Measurements from ENCODE around the gene PDCD11. TPM values are rescaled to one million over a fixed set of nuclear protein-coding genes. Genes with fewer than 3 reads are reported as not detected.
"Not testable (repeated sequence)": the region's sequence is repeated elsewhere in the genome, so short reads cannot be mapped to it uniquely, and the experiment has no call there.

PDCD11 gene, protein sequence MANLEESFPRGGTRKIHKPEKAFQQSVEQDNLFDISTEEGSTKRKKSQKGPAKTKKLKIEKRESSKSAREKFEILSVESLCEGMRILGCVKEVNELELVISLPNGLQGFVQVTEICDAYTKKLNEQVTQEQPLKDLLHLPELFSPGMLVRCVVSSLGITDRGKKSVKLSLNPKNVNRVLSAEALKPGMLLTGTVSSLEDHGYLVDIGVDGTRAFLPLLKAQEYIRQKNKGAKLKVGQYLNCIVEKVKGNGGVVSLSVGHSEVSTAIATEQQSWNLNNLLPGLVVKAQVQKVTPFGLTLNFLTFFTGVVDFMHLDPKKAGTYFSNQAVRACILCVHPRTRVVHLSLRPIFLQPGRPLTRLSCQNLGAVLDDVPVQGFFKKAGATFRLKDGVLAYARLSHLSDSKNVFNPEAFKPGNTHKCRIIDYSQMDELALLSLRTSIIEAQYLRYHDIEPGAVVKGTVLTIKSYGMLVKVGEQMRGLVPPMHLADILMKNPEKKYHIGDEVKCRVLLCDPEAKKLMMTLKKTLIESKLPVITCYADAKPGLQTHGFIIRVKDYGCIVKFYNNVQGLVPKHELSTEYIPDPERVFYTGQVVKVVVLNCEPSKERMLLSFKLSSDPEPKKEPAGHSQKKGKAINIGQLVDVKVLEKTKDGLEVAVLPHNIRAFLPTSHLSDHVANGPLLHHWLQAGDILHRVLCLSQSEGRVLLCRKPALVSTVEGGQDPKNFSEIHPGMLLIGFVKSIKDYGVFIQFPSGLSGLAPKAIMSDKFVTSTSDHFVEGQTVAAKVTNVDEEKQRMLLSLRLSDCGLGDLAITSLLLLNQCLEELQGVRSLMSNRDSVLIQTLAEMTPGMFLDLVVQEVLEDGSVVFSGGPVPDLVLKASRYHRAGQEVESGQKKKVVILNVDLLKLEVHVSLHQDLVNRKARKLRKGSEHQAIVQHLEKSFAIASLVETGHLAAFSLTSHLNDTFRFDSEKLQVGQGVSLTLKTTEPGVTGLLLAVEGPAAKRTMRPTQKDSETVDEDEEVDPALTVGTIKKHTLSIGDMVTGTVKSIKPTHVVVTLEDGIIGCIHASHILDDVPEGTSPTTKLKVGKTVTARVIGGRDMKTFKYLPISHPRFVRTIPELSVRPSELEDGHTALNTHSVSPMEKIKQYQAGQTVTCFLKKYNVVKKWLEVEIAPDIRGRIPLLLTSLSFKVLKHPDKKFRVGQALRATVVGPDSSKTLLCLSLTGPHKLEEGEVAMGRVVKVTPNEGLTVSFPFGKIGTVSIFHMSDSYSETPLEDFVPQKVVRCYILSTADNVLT (N-terminal part only)
- 32.6 and 35.2 TPM in 2 replicates for total RNA-seq

DNA sequence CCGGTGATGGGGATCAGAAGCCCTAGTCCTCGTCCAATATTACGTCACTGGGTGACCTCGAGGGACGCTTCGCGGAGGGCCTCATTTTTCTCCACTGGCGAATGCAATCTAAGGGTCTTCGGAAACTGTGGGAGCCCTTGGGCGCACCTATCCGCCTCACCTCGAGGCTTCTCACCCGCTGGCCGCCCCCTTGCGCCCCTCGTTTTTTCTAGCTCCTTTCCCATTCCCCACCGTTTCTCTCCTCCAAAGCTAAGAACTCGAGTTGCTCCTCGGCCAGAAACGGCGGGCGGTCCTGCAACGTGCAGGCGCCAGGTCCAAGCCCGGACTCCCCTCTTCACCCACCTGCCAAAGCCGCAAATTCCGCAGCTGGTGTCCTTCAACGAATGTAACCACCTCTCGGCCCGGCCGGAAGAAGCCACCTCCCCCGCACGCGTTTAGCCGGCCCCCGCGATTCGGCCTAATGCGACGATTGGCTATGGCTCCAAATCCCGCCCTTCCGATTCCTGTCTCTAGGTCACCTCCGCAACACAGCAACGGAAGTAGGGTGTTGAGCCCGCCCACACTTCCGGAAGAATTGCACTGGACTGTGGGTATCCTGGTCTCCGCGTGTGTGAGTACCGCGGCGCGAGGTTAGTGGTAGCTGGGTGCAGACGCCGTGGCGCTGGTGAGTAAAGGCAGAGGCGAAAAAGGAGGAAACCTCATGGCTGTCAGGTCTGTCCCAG is at the start of gene PDCD11, which contains the start of gene ATP5MK:
Gene PDCD11, plus strand, starts transcription at position 560 of the 722 bp plus-strand sequence. CDS start 1,801 bp downstream, outside the sequence.
Gene ATP5MK, minus strand, starts transcription at position 409 of the 722 bp plus-strand sequence. CDS start 4,018 bp downstream, outside the sequence.
- TF ChIP-seq, protein P1, sequence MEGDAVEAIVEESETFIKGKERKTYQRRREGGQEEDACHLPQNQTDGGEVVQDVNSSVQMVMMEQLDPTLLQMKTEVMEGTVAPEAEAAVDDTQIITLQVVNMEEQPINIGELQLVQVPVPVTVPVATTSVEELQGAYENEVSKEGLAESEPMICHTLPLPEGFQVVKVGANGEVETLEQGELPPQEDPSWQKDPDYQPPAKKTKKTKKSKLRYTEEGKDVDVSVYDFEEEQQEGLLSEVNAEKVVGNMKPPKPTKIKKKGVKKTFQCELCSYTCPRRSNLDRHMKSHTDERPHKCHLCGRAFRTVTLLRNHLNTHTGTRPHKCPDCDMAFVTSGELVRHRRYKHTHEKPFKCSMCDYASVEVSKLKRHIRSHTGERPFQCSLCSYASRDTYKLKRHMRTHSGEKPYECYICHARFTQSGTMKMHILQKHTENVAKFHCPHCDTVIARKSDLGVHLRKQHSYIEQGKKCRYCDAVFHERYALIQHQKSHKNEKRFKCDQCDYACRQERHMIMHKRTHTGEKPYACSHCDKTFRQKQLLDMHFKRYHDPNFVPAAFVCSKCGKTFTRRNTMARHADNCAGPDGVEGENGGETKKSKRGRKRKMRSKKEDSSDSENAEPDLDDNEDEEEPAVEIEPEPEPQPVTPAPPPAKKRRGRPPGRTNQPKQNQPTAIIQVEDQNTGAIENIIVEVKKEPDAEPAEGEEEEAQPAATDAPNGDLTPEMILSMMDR (conservative IDR thresholded peaks at IDR 0.05; ENCODE audit: low read depth, low read length) = peak; percentile 34

DNA sequence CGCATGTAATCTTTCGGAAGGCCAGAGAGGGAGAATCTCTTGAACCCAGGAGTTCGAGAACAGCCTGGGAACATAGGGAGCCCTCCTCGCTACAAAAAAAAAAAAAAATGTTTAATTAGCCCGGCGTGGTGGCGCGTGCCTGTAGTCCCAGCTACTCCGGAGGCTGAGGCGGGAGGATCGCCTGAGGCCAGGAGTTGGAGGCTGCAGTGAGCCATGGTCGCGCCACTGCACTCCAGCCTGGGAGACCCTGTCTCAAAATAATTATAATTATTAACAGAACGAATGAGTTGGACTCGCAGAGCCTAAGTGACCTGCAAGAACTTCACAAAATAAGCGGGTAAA is 46.3 kb upstream of the PDCD11 start:
- TF ChIP-seq, protein P1 (conservative IDR thresholded peaks at IDR 0.05; ENCODE audit: low read depth, low read length) = no peak
- peak overlapping the region; percentile 93 for H3K4me3 ChIP-seq (ENCODE audit: low read depth, low read length)
- DNase-seq (ENCODE audit: low read depth) = no peak

More for the DNA sequence above, at the start of gene PDCD11, which contains the start of gene ATP5MK:
- peak; percentile 87 for DNase-seq (ENCODE audit: low read depth)
- peak within 1 kb of the TSS; percentile 83 for H3K4me3 ChIP-seq (ENCODE audit: low read depth, low read length)

DNA sequence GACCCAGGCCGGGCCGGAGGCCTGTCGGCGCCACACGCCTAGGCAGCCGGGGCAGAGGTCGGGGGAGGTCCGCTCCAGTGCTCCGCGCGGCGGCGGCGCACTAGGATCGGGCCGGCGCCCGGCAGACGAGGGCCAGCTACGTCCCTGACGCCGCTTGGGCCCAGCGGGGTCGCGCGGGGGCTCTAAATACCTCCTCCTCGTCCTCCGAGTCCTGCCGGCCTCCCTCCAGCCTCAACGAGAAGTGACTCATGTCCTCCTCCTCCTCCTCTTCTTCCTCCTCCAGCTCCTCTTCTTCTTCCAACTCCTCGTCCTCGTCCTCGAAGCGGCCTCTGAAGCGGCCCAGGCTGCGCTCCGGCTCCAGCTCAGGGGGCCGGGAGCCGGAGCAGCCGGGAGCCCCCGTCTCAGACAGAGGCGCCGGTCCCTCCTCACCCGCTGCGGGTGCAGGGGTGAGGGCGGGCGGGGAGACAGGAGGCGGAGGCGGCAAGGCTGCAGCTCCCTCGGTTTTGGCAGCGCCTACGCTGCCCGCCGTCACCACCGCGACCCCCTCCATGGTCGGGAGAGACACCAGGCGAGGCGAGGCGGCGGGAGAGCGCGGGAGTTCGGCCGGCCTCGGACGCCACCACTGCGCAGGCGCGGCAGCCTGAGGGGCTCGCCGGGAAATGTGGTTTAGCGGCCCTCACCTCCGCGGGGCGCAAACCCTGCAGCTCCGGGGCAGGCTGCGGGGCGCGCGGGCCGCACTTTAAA is 45.7 kb upstream of the PDCD11 start, which contains the start of gene PCGF6:
Gene PCGF6, minus strand, starts transcription at position 624 of the 744 bp plus-strand sequence. Its CDS starts 74 bp downstream, at position 550.
- peak within 1 kb of the TSS; percentile 93 for H3K4me3 ChIP-seq (ENCODE audit: low read depth, low read length)
- TF ChIP-seq, protein P1 (conservative IDR thresholded peaks at IDR 0.05; ENCODE audit: low read depth, low read length) = no peak
- no peak for DNase-seq (ENCODE audit: low read depth)

DNA sequence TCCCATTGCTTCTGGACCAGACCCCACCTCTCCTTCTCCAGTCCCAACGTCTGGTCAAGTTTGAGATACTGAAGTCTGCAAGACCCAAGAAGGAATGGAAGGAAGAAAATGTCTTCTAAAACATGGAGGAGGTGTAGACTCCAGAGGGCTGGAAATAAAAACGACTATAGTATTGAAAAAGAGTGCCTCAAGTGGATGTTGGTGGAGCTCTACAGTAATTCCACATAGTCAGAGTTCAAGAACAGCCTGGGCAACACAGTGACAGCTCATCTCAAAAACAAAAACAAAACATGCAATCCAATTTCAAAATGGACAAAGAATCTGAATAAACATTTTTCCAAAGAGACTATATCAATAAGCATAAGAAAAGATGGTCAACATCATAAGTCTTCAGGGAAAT is 43.1 kb upstream of the PDCD11 start:
- TF ChIP-seq, protein P1 (conservative IDR thresholded peaks at IDR 0.05; ENCODE audit: low read depth, low read length) = no peak
- H3K4me3 ChIP-seq (ENCODE audit: low read depth, low read length) = no peak overlapping the region
- no peak for DNase-seq (ENCODE audit: low read depth)

DNA sequence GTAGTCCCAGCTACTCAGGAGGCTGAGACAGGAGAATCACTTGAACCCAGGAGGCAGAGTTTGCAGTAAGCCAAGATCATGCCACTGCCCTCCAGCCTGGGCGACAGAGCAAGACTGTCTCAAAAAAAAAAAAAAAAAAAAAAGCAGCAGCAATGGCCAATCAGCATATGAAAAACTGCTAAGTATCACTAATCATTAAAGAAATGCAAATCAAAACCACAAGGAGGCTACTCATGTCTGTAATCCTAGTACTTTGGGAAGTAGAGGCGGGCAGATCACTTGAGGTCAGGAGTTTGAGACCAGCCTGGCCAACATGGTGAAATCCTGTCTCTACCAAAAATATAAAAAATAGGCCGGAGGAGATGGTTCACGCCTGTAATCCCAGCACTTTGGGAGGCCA is 41.9 kb upstream of the PDCD11 start:
- not testable (repeated sequence) for DNase-seq (ENCODE audit: low read depth); H3K4me3 ChIP-seq (ENCODE audit: low read depth, low read length)

DNA sequence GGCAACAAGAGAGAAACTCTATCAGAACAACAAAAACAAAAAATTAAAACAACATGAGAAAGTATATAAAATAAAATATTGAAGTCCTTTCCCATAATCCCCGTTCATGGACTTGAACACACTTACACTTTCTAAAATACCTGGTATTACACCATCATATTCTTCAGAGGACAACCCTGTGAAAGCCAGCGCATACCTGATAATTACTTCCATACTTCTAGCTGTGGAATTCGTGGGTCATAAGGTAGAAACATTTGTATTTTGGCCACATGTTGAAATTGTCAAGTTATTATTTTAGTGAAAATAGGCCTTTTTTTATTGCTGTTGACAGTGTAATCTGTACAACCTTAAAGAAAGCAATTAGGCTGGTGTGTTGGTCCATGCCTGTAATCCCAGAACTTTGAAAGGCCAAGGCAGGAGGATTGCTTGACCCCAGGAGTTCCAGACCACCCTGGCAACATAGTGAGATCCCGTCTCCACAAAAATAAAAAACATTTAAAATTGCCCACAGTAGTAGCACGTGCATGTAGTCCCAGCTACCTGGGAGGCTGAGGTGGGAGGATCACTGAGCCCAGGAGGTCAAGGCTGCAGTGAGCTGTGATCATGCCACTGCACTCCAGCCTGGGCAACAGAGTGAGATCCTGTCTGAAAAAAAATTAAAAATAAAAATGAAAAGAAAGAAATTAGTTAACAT is 40.4 kb upstream of the PDCD11 start:
- no peak overlapping the region for H3K4me3 ChIP-seq (ENCODE audit: low read depth, low read length)
- no peak for DNase-seq (ENCODE audit: low read depth)
- TF ChIP-seq, protein P1 (conservative IDR thresholded peaks at IDR 0.05; ENCODE audit: low read depth, low read length) = no peak

DNA sequence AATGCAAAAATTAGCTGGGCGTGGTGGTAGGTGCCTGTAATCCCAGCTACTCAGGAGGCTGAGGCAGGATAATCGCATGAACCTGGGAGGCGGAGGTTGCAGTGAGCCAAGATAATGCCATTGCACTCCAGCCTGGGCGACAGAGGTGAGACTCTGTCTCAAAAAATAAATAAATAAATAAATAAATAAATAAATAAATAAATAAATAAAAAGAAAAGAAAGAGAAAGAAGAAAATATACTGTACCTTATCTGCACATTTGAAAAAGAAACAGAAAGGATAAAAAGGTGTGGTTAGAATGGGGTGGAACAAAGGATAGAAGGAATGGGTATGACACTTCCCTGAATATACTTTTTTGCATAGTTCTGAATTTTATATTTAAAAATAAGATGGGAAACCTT is 36.9 kb upstream of the PDCD11 start:
- not testable (repeated sequence) for H3K4me3 ChIP-seq (ENCODE audit: low read depth, low read length); DNase-seq (ENCODE audit: low read depth)

DNA sequence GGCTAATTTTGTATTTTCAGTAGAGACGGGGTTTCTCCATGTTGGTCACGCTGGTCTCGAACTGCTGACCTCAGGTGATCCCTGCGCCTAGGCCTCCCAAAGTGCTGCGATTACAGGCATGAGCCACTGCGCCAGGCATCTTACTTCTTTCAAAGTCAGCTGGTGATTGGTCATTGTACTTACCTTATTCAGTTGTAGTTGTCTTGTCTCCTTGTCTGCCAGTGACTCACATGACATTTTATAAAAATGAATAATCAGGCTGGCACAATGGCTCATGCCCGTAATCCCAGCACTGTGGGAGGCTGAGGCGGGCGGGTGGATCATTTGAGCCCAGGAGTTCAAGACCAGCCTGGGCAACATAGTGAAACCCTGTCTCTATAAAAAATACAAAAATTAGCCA is 35.6 kb upstream of the PDCD11 start:
- H3K4me3 ChIP-seq (ENCODE audit: low read depth, low read length); DNase-seq (ENCODE audit: low read depth): not testable (repeated sequence)

Data from epithelial cell of proximal tubule (primary cell).